Activated T-helper 9 cell treated with anti-CD3 and anti-CD28 coated beads, Interleukin-2, amount 50 U/mL, for 16 hours (primary cell): ENCODE measurements around the gene PEA15.

Source experiments
- DNase-seq: peaks from one replicate; pipeline ENCODE4 v3.0.0-alpha.2; 2020; ENCODE audit warnings: low read depth

The PEA15 gene

GRCh38 chr1:160239582-160240299, 34.6 kb downstream of the PEA15 start:
- DNase-seq = no peak

- DNase-seq = no peak
These were observed 38.6 kb downstream of the PEA15 start for GRCh38 chr1:160243767-160244166.

- no peak for DNase-seq
These were observed 39.0 kb downstream of the PEA15 start for GRCh38 chr1:160244209-160244608.

GRCh38 chr1:160245434-160245833, 40.2 kb downstream of the PEA15 start:
- DNase-seq = no peak

GRCh38 chr1:160247053-160247452, 41.9 kb downstream of the PEA15 start:
- no peak for DNase-seq

- no peak for DNase-seq
These were observed 45.8 kb downstream of the PEA15 start for GRCh38 chr1:160251011-160251410.

- peak; percentile 29 for DNase-seq
These were observed 46.7 kb downstream of the PEA15 start for GRCh38 chr1:160251687-160252526.

- DNase-seq = no peak
These were observed 50.7 kb downstream of the PEA15 start for GRCh38 chr1:160255781-160256300.

- DNase-seq = no peak
These were observed 51.3 kb downstream of the PEA15 start for GRCh38 chr1:160256396-160257046.

- DNase-seq = no peak
These were observed 52.3 kb downstream of the PEA15 start for GRCh38 chr1:160257411-160258015.

- DNase-seq = no peak
These were observed 53.1 kb downstream of the PEA15 start for GRCh38 chr1:160258177-160258798.

GRCh38 chr1:160260406-160261382, 55.5 kb downstream of the PEA15 start:
- no peak for DNase-seq

GRCh38 chr1:160261556-160261892, 56.3 kb downstream of the PEA15 start:
- DNase-seq = peak; percentile 64

- peak; percentile 97 for DNase-seq
These were observed 57.0 kb downstream of the PEA15 start, which contains the start of gene DCAF8 for GRCh38 chr1:160261893-160262794. Gene DCAF8 (minus strand): TSS chr1:160262549. CDS start chr1:160244008, 18,541 bp downstream.

- DNase-seq = no peak
These were observed 59.7 kb downstream of the PEA15 start for GRCh38 chr1:160264795-160265307.
